Retina (tissue), 1 donor: ENCODE measurements around the gene CD200R1.
"Not testable (repeated sequence)": the region's sequence is repeated elsewhere in the genome, so short reads cannot be mapped to it uniquely, and the experiment has no call there.

ENCODE experiments used
- DNase-seq: peaks from one replicate; pipeline ENCODE4 v3.0.0-alpha.2; 2016

CD200R1 gene

GRCh38 chr3:112973325-112974177 is 1.4 kb downstream of the CD200R1 start:
- DNase-seq = no peak

DNA sequence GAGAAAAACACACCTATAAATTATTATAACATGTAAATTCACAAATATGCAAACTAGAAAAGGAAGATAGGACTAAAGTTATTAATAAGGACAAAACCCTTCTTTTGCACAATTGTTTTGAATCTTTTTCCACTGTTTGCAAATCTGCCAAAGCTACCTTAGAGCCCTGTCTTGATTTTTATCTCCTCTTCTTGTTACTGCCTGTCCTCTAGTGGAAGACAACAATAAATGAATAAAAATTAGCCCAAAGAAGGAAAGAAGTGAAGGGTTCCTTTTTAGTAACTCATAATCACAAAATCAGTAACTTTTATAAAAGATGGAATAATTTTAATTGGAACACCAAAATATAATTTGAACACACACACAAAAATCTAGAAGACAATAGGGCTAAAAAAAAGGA is 2.7 kb downstream of the CD200R1 start:
- DNase-seq = no peak

DNA sequence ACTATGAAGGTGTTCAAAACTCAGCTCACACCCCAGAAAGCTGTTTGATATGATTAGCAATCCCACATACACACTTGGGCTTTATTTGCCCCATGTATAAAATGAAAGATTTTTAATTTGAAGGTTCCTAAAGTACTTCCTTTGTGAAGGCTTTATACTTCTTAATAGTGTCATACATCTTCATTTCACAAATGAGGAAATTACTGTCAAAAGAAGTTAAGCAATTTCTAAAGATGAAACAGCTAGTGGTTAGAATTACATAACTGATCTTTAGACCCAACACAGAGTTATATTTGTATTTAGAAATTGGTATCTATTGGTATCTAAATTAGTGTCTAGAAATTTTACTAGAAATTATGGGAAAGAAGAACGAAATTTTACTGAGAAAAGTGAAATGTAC is 7.1 kb downstream of the CD200R1 start:
- DNase-seq = no peak

GRCh38 chr3:112967425-112967824 is 7.5 kb downstream of the CD200R1 start:
- no peak for DNase-seq

GRCh38 chr3:112966633-112967032 is 8.3 kb downstream of the CD200R1 start:
- no peak for DNase-seq

DNA sequence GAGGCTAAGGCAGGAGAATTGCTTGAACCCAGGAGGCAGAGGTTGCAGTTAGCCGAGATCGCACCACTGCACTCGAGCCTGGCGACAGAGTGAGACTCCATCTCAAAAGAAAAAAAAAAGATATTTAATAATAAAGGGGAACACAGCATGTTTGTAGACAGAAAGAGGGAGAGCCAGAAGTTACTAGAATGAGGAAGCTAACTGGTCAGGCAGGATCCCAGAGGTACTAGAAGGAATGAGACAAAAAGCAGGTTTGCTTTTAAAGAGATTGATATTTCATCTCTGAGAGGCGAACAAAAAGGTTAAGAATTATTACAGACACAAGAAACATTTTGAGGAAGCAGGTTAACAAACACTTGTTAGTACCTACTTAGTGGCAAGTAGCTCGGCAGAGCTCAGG is 9.2 kb downstream of the CD200R1 start:
- no peak for DNase-seq

DNA sequence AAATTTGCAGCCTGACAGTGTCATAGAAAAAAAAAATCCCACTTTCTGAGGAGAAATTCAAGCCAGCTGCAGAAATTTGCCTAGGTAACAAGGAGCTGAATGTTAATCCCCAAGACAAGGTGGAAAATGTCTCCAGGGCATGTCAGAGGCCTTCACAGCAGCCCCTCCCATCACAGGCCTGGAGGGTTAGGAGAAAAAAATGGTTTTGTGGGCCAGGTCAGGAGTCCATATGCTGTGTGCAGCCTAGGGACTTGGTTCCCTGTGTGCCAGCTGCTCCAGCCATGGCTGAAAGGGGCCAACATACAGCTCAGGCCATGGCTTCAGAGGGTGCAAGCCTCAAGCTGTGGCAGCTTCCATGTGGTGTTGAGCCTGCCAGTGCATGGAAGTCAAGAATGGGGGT is 11.2 kb downstream of the CD200R1 start:
- no peak for DNase-seq

DNA sequence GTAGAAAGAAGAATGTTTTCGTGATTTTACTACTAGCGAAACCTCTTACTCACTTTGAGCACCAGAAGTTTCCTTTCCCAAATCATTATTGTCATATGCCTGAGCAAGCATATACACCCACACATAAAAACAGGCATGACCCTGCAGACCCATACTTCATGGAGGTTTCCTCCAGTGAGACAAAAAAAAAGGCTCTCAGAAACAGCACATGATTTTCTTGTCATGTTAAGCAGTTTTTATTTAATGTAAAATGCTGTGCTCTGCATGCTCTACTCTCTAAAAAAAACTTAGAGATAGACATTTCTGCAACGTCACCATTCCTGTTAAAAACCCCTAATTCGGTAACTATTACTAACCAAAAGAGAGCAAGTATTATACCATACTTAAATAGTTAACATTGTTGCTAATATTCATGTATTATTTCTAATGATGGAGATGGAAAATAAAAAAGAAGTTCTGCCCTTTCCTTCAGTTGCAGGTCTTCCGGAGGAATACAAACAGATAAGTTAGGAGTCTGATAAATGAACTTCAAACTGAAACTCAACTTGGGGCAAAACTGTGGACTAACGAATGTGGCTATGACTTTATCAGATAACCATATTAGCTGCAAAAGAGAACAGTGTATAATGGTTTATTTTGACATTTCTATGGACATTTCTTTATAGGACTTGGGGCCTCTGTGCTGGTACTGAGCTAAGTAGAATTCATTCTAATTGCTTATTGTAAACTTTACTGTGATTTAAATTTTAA is 15.9 kb downstream of the CD200R1 start:
- DNase-seq = no peak

GRCh38 chr3:112956351-112956750 is 18.6 kb downstream of the CD200R1 start:
- DNase-seq = no peak

GRCh38 chr3:112948346-112948838 is 26.5 kb downstream of the CD200R1 start:
- no peak for DNase-seq

- DNase-seq = no peak
Measured at GRCh38 chr3:112931736-112932521, 43.0 kb downstream of the CD200R1 start.

GRCh38 chr3:112930771-112931170 is 44.1 kb downstream of the CD200R1 start:
- DNase-seq = no peak

DNA sequence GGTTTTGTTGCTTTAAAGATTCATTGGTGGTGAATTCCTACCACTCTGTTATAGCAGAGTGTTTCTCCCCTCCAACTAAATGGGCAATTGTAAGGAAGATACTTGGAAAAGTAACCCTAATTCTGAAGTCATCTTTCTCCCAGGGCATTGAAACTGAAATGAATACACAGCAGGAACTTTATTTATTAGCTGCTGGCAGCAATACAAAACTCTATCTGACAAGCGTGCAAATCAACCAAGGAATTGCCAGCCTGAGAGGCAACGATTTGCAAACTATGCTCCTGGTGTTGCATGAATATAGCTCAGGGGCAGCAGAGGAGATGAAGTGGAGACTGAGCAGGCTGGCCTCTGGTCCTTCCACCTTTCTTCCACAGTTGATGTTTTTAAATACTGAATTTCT is 48.9 kb downstream of the CD200R1 start:
- DNase-seq = no peak

DNA sequence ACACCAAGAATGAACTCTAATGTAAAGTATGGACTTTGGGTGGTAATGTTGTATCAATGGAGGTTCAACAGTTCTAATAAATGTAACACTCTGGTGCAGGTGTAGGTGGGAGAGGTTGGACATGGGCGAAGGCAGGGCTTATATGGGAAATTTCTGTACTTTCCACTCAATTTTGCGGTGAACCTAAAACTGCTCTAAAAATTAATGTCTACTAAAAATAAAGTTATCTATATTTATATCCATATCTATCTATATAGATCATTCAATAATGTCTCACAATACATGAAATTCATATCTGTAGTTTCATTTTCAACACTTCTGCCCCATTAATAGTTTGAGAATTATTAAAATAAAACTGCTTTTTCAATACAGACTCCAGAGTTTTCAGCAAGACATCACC is 49.3 kb downstream of the CD200R1 start:
- no peak for DNase-seq

- DNase-seq = not testable (repeated sequence)
Measured at GRCh38 chr3:112919541-112919940, 55.4 kb downstream of the CD200R1 start.

GRCh38 chr3:112908252-112908651 is 66.7 kb downstream of the CD200R1 start:
- DNase-seq = no peak

DNA sequence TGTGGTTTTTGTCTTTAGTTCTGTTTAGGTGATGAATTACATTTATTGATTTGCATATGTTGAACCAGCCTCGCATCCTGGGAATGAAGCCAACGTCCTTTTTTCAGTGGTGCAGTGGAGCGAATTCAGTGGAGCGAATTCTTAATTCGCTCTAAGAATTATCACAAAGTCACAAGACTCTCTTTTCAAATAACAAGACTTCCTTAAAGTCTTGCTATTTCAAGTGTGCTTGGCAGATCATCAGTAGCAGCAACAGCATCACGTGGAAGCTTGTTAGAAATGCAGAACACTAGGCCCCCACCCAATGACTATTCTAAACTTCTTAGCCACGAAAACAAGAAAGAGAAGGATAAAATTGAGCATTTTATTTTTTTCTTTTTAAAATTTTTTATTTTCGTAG is 70.1 kb downstream of the CD200R1 start:
- DNase-seq = no peak

- DNase-seq = no peak
Measured at GRCh38 chr3:112900113-112900512, 74.8 kb downstream of the CD200R1 start.

DNA sequence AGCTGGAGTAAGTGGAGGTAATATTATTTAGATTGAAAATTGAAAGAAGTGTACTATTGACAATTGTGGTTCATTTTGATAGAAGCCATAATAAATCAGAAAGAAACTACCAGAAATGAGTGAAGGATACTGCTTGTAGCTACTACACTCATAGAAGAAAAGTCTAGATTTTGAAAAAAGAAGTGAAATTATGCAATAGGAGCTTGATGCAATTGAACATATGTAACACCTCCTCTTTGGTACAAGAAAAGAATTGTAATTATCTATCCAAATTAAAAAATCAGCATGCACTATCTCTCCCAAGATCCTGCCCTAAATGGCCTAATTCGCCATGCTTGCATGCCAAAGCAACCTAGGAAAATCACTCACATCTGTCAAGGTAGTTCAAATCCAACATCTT is 77.1 kb downstream of the CD200R1 start:
- no peak for DNase-seq

DNA sequence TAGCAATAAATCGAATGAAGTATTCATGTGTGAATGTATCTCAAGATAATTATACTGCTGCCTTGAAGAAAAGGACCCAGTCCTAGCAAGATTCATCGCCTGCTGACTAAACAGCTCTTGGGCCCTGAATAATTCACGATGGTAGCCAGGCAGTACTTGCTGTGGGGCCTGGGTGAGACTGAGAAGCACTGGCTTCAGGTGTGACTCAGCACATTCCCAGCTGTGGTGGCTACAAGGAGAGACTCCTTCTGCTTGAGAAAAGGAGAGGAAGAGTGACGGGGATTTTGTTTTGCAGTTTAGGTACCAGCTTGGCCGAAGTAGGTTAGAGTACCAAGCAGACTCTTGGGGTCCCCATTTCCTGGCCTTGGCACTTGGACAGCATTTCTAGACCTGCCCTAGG is 80.6 kb downstream of the CD200R1 start:
- no peak for DNase-seq

DNA sequence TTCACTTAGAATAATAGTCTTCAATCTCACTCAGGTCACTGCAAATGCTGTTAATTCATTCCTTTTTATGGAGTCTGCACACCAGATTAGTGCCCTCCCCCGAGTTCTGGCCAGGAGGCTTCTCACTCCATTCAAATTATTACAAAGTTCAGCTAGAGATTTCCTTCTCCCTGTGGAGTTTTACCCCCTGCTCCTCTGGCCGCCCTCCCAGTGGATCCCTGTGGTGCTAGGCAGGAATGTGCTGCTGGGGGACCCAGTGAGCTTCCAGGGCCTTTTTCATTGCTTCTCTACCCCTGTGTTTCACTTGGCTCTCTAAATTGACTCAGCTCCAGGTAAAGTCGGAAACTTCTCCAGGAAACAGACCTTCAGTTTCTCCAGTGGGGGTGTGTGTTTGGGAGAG is 85.5 kb downstream of the CD200R1 start:
- DNase-seq = no peak

GRCh38 chr3:112888381-112889085 is 86.4 kb downstream of the CD200R1 start:
- DNase-seq = no peak
